LNCaP clone FGC (cell line): ENCODE data around the gene EIF3L.
A peak's percentile ranks its signal among the peaks of the same experiment; 100 is the strongest.

Source experiments
- DNase-seq: peaks from one replicate; pipeline ENCODE4 v3.0.0-alpha.2; 2011; ENCODE audit warnings: low read depth
- H3K4me3 ChIP-seq: 2 replicates; pipeline ENCODE4 v1.5.1; 2011; ENCODE audit warnings: mild to moderate bottlenecking, low read depth, low read length, control low read depth
- TF ChIP-seq, protein P1 (sequence below): IDR thresholded peaks from 2 replicates; pipeline ENCODE4 v1.5.1; 2012; ENCODE audit warnings: mild to moderate bottlenecking; ENCODE audit not compliant: control insufficient read depth, insufficient read depth; ENCODE audit errors: extremely low read depth

The EIF3L gene

DNA sequence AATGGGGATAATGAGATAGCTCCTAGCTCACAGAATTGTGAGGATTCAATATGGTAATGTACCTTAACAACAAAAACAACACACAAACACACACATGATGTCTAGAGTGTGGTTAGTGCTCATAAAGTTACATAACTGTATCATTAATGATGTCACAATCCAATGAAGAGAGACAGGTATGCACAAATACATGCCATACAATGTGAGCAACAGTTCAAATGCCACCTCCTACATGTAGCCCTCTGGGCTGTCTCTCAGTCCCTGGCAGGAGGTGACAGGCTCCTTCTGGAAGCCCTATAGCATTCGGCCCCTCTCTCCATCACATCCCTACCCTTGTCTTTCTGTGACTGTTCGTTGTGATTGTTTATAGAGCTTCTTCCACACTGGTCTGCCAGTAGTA, 48.6 kb downstream of the EIF3L start:
- DNase-seq, result no peak

DNA sequence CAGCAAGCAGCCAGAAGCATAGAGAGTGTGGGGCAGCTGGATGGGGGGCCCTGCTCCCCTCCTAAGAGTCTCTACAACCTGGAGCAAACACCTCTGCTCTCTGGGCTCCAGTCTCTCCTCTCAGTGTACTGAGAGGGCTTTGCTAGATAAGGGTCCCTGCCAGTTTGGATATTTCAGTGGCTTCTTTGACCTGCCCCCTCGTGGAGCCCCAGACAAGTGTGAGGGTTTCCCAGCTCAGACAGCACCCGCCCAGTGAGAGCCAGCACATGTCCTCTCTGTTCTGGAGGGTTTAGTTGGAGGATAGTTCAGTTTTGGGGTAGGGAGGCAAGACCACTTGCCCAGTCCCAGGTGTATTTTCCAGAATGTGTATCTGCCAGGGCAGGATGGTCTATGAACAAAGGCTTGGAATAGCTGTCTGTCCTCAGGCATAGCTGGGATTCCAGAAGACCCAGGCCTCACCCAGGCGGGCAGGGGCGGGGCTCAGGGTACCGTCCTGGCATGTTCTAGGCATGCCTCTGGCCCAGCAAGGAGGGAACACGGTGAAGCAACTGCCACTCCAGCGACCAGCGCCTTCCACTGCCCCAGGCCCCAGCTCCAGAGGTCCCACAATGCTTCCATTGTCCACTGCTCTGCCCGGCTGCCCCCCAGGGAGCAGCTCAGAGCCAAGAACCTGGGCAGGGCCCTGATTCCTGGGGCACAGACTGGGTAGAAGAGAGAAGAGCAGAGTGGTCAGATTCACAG, 49.4 kb downstream of the EIF3L start:
- DNase-seq, result no peak

More for the DNA sequence above, 48.6 kb downstream of the EIF3L start:
- TF ChIP-seq, protein P1, sequence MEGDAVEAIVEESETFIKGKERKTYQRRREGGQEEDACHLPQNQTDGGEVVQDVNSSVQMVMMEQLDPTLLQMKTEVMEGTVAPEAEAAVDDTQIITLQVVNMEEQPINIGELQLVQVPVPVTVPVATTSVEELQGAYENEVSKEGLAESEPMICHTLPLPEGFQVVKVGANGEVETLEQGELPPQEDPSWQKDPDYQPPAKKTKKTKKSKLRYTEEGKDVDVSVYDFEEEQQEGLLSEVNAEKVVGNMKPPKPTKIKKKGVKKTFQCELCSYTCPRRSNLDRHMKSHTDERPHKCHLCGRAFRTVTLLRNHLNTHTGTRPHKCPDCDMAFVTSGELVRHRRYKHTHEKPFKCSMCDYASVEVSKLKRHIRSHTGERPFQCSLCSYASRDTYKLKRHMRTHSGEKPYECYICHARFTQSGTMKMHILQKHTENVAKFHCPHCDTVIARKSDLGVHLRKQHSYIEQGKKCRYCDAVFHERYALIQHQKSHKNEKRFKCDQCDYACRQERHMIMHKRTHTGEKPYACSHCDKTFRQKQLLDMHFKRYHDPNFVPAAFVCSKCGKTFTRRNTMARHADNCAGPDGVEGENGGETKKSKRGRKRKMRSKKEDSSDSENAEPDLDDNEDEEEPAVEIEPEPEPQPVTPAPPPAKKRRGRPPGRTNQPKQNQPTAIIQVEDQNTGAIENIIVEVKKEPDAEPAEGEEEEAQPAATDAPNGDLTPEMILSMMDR, result no peak
- H3K4me3 ChIP-seq, result no peak overlapping the region

DNA sequence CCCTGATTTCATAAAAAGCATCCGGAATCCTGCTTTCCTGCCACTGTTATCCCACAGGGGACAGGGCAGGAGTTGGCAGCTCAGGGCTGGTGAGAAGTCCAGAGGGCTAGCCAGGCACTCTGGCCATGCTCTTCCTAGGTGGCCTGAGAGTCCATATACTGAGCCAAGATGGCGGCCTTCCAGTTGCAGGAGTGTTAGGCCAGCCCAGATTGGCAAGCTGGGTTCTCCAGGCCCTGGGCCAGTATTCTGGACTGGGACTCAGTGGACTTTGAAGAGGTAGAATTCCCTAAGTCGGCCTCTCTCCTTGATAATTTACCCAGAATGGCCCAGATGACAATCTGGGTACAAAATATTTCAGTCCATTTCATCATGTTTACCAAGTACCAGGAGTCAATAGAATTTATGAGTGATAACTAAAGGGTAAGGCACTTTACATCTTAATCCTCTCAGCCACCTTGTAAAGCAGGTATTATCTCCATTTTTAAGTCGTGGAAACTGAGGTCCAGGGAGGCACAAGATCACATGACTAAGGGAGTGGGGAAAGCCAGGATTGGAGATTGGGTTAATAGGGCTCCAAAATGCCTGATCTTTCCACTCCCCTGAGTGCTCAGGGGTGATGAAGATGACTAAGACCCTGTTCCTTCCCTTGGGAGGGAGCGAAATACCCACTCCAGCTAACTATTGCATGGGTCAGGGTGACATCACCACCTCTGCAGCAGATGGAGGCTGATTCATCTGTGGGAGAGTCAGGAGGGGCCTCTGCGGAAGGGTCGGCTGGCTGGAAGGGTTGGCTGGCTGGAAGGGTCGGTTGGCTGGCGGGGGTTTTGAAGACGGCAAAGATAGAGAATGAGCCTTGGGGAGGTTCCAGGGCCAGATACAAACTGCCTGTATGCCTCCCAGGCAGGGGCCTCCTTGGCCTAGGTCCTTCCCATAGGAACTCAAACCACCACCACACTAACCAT, 55.6 kb downstream of the EIF3L start:
- TF ChIP-seq, protein P1, result no peak
- no peak overlapping the region for H3K4me3 ChIP-seq
- peak; percentile 56 for DNase-seq

More for the DNA sequence above, 49.4 kb downstream of the EIF3L start:
- H3K4me3 ChIP-seq, result no peak overlapping the region
- TF ChIP-seq, protein P1, result no peak

DNA sequence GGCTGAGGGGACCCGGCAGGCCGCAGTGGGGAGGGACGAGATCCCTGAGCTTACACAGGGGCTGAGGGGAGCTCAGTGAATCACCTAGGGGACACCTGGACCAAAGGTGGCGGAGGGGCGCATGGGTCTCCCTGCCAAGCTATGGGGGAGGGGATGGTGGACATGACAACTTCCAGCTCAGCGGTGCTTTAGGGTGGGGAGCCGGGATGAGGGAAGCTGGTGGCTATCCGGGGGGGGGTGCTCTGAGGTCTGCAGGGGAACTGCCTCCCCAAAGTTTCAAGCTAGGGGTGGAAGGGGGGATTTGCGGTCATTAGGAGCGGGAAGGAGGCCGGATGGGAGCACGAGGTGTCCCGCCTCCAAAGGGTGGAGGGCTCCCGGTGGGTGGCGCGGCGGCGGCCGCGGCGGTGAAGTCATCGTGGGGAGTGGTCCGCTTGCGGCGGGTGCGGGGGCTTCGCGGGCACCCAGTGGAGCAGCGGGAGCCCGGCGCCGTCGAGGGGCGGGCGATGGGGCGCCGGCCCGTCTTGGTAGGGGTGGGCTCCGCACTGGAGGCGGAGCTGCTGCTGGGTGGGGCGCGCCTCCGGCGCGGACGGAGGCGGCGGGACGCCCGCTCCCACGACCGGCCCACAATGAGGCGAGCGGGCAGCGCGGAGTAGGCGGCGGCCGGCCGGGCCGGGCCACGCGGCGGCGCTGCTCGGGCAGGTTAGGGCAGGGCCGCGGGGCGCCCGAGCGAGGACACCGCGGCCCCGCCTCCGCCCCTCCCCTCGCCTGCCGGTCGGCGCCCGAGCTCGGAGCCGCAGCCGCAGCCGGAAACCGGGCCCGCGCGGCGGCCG, 56.5 kb downstream of the EIF3L start, which contains the start of gene MICALL1:
TSS of gene MICALL1 (plus strand) at position 764 of the 830 bp plus-strand sequence. CDS start 126 bp downstream, outside the sequence.
- H3K4me3 ChIP-seq, result peak within 1 kb of the TSS; percentile 58
- TF ChIP-seq, protein P1, result peak; percentile 71
- no peak for DNase-seq

DNA sequence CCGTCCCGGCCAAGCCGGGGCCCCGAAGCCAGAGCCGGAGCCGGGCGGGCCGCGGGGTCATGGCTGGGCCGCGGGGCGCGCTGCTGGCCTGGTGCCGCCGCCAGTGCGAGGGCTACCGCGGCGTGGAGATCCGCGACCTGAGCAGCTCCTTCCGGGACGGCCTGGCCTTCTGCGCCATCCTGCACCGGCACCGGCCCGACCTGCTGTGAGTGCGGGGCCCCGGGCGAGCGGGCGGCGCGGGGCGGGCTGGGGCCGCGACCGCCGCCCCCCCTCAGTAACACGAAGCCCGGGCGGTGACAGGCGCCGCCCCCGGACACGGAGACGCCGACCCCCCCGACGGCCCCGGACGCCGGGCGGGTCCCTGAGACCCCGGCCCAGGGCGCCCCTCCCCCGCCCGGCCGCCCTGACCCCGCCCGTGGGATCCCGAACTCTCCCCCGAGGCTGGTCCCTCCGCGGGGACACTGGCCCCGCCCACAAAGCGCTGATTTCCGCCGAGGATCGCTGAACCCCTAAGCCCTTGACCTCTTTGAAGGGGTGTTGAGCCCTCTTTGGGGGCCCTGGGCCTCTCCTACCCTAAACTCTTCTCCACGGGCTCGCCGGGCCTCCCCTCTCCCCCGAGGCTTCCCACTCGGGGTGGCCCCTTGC, 57.3 kb downstream of the EIF3L start:
- DNase-seq, result no peak
- peak overlapping the region; percentile 58 for H3K4me3 ChIP-seq
- TF ChIP-seq, protein P1, result no peak
